Thyroid gland (tissue), 4 donors: ENCODE data around the gene VCX2. TPM values are rescaled to one million over a fixed set of nuclear protein-coding genes. Genes with fewer than 3 reads are reported as not detected.

ENCODE experiments used
- DNase-seq, 2 donors: peaks; one replicate each; pipeline ENCODE4 v3.0.0-alpha.2; 2019
- H3K27ac ChIP-seq, 3 donors: fragments of 200-600 bp; sonication (generic); 1 replicate in 2 of 3; 2 replicates in 1 of 3; pipeline ENCODE4 v1.5.1; 2016 to 2019; ENCODE audit warnings: mild to moderate bottlenecking in 1 of 3, moderate library complexity in 1 of 3
- H3K27me3 ChIP-seq: fragments of 200-600 bp; sonication (generic); one replicate; pipeline ENCODE4 v1.5.1; 2019
- H3K36me3 ChIP-seq, 2 donors: fragments of 200-600 bp; sonication (generic); one replicate each; pipeline ENCODE4 v1.5.1; 2016 to 2019
- H3K4me1 ChIP-seq, 2 donors: fragments of 200-600 bp; sonication (generic); one replicate each; pipeline ENCODE4 v1.5.1; 2017 to 2019
- H3K4me3 ChIP-seq, 3 donors: fragments of 200-600 bp; sonication (generic); replicated peaks in 1 of 3; 1 replicate in 2 of 3; 2 replicates in 1 of 3; pipeline ENCODE4 v1.5.1; 2016; ENCODE audit warnings: mild to moderate bottlenecking in 1 of 3
- H3K9me3 ChIP-seq: fragments of 200-600 bp; sonication (generic); one replicate; pipeline ENCODE4 v1.5.1; 2017
- CTCF ChIP-seq, 6 experiments: fragments of 200-600 bp in 3 of 6; fragments of 450-650 bp in 3 of 6; sonication (generic) in 3 of 6; IDR thresholded peaks; one replicate each; pipeline ENCODE4 v1.5.1; 2016 to 2019; ENCODE audit warnings: antibody characterized with exemption in 6 of 6, mild to moderate bottlenecking in 2 of 6, inconsistent platforms in 1 of 6, moderate library complexity in 1 of 6
- POLR2A ChIP-seq, 2 donors: fragments of 450-650 bp; IDR thresholded peaks; one replicate each; pipeline ENCODE4 v1.6.1; 2017; ENCODE audit warnings: antibody characterized with exemption in 2 of 2, mild to moderate bottlenecking in 2 of 2, moderate library complexity in 1 of 2
- WGBS, 2 donors: methylation state at CpG; one replicate each; pipeline ENCODE4 v1.1.5; 2017; 5-methylcytosine and 5-hydroxymethylcytosine counted together
- intact Hi-C: fragments of 100-400 bp; cut with DNase I; formaldehyde crosslinking; loops from one replicate; pipeline ENCODE4 v1.15.1; 2023
- total RNA-seq, 4 donors: library from RNA; depleted of rRNA; stranded (reverse); fragments of >200 nt; gene quantifications; one replicate each; pipeline ENCODE4 v1.2.3, GENCODE V29; 2016

VCX2 gene
- total RNA-seq, 4 donors from 2014 or later: not detected

DNA sequence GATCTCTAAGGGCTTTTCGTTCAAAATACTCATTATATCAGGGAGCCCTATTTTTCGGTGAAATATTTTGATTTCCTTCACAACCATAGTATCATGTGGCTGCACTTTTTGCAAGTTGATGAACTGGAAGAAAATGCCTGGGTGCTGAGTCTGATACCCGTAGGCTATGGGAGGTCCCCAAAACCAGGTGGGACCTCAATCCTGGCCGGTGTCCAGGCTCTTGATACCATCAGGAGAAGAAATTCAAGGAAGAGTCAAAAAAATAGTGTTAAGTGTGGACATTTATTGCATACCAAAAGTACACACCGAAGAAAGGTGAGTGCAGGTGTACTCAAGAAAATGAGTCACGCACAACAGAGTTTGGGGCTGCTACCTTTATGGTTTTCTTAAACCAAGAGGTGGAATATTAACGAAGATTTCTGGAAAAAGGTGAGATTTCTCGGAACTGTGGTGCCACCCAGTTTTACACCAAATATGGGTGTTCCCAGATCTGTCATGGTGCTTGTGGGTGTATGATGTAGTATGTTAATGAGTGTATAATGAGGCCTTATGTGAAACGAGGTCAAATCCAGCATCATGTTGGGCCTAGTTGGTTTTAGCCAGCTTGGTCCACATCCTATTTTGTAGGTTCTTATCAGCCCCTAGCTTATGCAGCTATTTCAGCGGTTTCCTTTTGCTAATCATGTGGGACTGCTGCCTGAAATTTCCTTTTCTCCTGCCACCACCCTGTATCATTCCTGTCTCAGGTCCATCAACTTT is 29.9 kb downstream of the VCX2 start:
- Histone ChIP-seq H3K36me3 (no peaks in the 10 kb centered on the region), H3K27me3 (no peaks in the 10 kb centered on the region), H3K9me3 (no peaks in the 10 kb centered on the region), H3K4me3 (no peak overlapping the region), H3K4me1 (peaks cover 12 to 16% of the 10 kb centered on the region in 2 donors), H3K27ac (peak overlapping the region in 1 of 3 donors; percentile 29)
- intact Hi-C loops: no loop called here
- no peak for DNase-seq
- no peak for TF ChIP-seq POLR2A (IDR thresholded peaks at IDR 0.05)
- TF ChIP-seq CTCF (IDR thresholded peaks at IDR 0.05): no peak
- WGBS, 2 donors: 91% methylated on average over 10 of the region's 10 CpGs

- no peak overlapping the region for H3K4me3 ChIP-seq
- no peaks in the 10 kb centered on the region for H3K36me3 ChIP-seq
- H3K4me1 ChIP-seq: peaks cover 12 to 16% of the 10 kb centered on the region in 2 donors
- H3K27ac ChIP-seq: peak overlapping the region; percentile 21 to 37 (median 29)
- WGBS, 2 donors: 9 to 25% methylated on average over 4 of the region's 4 CpGs
- peak; percentile 54 to 57 for DNase-seq
- no peaks in the 10 kb centered on the region for H3K27me3 ChIP-seq
- no peaks in the 10 kb centered on the region for H3K9me3 ChIP-seq
- intact Hi-C loops: no loop called here
- TF ChIP-seq POLR2A (IDR thresholded peaks at IDR 0.05) (no peak), CTCF (IDR thresholded peaks at IDR 0.05) (no peak)
Observed at GRCh38 chrX:8139716-8140115, 31.4 kb downstream of the VCX2 start.

- H3K9me3 ChIP-seq: no peaks in the 10 kb centered on the region
- intact Hi-C loops: no loop called here
- H3K36me3 ChIP-seq: no peaks in the 10 kb centered on the region
- H3K4me3 ChIP-seq: no peak overlapping the region
- H3K27ac ChIP-seq: peak overlapping the region in 1 of 3 donors; percentile 25
- H3K4me1 ChIP-seq: peaks cover 12 to 16% of the 10 kb centered on the region in 2 donors
- no peak for DNase-seq
- no peaks in the 10 kb centered on the region for H3K27me3 ChIP-seq
- 79 to 89% methylated on average over 5 of the region's 5 CpGs for WGBS, 2 donors
- TF ChIP-seq CTCF (IDR thresholded peaks at IDR 0.05) (no peak), POLR2A (IDR thresholded peaks at IDR 0.05) (no peak)
Observed at GRCh38 chrX:8138252-8138651, 32.8 kb downstream of the VCX2 start.

DNA sequence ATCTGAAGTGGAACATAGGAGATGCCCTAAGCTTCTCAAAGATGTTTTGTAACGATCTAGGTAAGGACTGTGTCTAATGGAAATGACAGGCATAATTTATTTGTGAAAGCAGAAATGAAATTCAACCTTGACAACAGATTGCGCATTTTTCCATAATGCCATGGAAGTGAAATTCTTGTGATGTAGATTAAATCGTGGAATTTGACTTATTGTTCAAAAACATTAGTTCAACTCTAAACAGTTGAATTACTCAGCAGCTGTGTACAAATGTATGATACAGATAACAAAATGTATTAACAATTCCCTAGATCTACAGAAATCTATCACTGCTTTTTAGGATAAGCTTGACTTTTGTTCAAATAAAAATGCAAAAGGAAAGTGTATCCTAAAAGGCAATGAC is 44.4 kb downstream of the VCX2 start:
- Histone ChIP-seq H3K4me3 (no peak overlapping the region), H3K36me3 (no peaks in the 10 kb centered on the region), H3K27ac (no peak overlapping the region), H3K4me1 (no peaks in the 10 kb centered on the region), H3K27me3 (no peaks in the 10 kb centered on the region), H3K9me3 (no peaks in the 10 kb centered on the region)
- DNase-seq: no peak
- TF ChIP-seq POLR2A (IDR thresholded peaks at IDR 0.05): no peak
- intact Hi-C loops: no loop called here
- WGBS, 2 donors: 94 to 97% methylated on average over 3 of the region's 3 CpGs

DNA sequence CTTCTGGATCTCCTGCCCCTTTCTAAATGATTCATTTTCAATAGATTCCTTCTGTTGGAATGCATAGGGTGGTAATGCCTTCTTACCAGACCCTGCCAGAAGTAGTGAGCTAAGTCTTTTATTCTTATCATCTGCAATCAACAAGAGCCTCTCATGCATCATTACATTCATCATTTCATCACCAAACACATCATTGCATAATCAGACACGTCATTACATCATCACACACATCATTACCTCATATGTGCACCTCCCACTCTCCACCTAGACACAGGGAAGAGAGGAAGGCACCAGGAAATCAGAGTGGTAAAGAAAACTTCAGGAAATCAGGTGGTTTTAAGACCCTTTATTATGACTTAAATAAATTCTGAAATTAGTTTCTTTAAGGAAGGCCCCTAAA is 45.0 kb downstream of the VCX2 start:
- no peak for DNase-seq
- Histone ChIP-seq H3K27me3 (no peaks in the 10 kb centered on the region), H3K9me3 (no peaks in the 10 kb centered on the region), H3K36me3 (no peaks in the 10 kb centered on the region), H3K4me3 (no peak overlapping the region), H3K27ac (no peak overlapping the region), H3K4me1 (no peaks in the 10 kb centered on the region)
- intact Hi-C loops: no loop called here
- TF ChIP-seq CTCF (IDR thresholded peaks at IDR 0.05) (no peak), POLR2A (IDR thresholded peaks at IDR 0.05) (no peak)
- 96 to 97% methylated on average over 1 of the region's 1 CpG for WGBS, 2 donors
